Adipose tissue (tissue), 3 donors: ENCODE results near the gene THADA. TPM values are rescaled to one million over a fixed set of nuclear protein-coding genes. Genes with fewer than 3 reads are reported as not detected.

Experiments
- H3K27ac ChIP-seq: one replicate; pipeline ENCODE4 v1.5.1; 2013; ENCODE audit warnings: low read depth, low read length
- WGBS, 3 donors: extraction: QIAGEN DNeasy Blood & Tissue Kit; methylation state at CpG; one replicate each; pipeline ENCODE4 v1.1.7; 2013; 5-methylcytosine and 5-hydroxymethylcytosine counted together
- polyA plus RNA-seq, 3 donors: library from polyadenylated mRNA; stranded (reverse); fragments of 200-250 nt; gene quantifications; one replicate each; pipeline ENCODE4 v1.2.3, GENCODE V29; 2013
- donor health status: healthy with polysubstance abuse.
- donor health status: Bipolar disorder and iron deficiency.
- donor health status: healthy.

THADA gene
- polyA plus RNA-seq, 3 donors: 8.6 to 15.5 (median 9.3) TPM

- no peak overlapping the region for H3K27ac ChIP-seq
- WGBS, 3 donors: 75 to 87% (median 80%) methylated on average over 2 of the region's 2 CpGs
Observed at GRCh38 chr2:43358410-43359201, 237.2 kb downstream of the THADA start.

DNA sequence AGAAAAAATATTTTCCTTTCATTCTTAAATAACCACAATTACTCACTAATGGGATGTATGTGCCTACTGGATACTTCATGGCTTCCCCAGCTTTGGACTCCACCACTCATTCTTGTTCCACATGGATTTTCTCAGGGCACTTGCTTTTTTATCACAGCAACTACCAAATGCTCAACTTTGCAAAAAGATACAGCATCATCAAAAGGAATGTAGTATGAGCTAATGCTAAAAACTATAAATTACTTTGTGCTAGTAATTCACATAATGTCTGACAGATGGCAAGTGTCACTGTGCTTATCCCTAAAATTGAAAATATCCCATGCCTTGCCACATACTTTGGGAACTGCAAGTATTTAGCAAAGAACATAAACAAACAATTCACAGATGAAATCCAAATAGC, 239.1 kb downstream of the THADA start:
- no peak overlapping the region for H3K27ac ChIP-seq

DNA sequence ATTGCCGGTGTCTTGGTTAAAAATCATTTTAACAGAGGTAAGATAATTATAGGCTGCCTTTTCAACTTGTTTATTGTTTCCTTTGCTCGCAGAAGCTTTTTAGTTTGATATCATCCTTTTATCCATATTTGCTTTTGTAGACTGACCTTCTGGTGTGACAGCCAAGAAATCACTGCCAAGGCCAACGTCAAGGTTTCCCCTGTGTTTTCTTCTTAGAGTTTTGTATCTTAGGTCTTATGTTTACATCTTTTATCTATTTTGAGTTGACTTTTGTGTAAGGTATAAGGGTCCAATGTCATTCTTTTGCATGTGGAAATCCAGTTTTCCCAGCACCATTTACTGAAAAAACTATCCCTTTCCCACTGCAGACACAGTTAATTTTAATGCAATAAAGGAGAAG, 240.4 kb downstream of the THADA start:
- 29 to 82% (median 78%) methylated on average over 3 of the region's 3 CpGs for whole genome bisulfite sequencing, 3 donors
- H3K27ac ChIP-seq: no peak overlapping the region

DNA sequence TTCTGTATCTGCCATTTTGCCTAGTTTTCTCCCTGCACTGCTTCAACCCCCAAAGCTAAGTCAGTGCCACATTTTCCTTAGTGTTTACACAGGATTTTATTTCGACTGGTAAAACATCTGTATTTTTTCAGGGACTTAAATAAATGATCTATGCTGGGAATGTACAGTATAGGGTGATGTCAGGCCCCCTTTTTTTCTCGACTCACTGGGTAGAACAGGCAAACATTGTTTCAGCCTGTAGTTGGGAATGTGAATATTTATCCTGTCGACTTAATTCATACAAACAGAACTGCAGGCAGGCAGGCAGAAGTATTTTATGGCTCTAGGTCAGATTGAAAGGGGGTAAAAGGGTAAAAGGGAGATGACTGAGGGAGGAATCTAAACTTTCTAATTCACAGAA, 245.9 kb downstream of the THADA start:
- WGBS, 3 donors: 47 to 62% (median 54%) methylated on average over 3 of the region's 3 CpGs
- no peak overlapping the region for H3K27ac ChIP-seq

- H3K27ac ChIP-seq: peak overlapping the region; percentile 49
- WGBS, 3 donors: 34 to 75% (median 47%) methylated on average over 1 of the region's 1 CpG
Observed at GRCh38 chr2:43348908-43349661, 246.8 kb downstream of the THADA start.

DNA sequence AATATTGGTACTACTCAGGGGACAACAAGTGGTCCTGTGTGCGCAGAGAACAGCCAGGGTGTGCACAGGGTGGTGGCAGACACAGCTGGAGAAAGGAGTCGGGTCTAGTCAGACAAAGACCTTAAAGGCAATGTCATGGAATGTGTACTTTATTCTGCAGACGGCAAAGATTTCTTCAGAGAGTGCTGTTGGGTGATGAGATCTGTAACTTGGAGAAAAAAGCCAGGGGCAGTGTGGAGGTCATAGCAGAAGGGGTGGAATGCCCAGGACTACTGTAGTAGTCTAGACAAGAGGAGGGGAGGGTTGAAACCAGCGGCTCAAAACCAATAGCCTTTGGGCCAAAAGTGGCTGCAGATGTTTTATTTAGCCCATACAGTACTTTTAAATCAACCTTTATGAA, 248.1 kb downstream of the THADA start:
- no peak overlapping the region for H3K27ac ChIP-seq
- WGBS, 3 donors: 80 to 90% (median 86%) methylated on average over 4 of the region's 4 CpGs

GRCh38 chr2:43346602-43347567, 249.0 kb downstream of the THADA start:
- H3K27ac ChIP-seq: no peak overlapping the region
- WGBS, 3 donors: 80 to 91% (median 90%) methylated on average over 13 of the region's 13 CpGs

DNA sequence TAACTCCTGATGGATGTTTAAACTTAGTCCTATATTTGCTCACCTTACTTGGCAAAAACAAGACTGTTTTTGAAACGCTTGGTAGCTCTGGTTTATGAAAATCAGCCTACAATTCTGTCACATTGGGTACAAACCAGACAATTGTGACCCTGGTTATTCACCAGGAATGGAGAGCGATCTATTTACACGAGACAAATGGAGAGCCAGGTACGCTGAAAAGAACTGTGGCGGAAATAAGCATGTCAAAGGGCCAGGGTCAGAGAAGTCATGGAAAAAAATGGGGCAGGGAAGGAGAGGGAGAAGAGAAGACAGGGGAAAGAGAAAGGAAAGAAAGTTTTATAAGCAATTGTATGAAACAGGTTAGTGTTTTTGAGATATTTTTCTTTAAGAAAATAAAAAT, 250.0 kb downstream of the THADA start:
- H3K27ac ChIP-seq: no peak overlapping the region
- WGBS, 3 donors: 71 to 94% (median 91%) methylated on average over 5 of the region's 5 CpGs

GRCh38 chr2:43345391-43345813, 250.4 kb downstream of the THADA start:
- 40 to 56% (median 42%) methylated on average over 5 of the region's 5 CpGs for WGBS, 3 donors
- H3K27ac ChIP-seq: no peak overlapping the region

DNA sequence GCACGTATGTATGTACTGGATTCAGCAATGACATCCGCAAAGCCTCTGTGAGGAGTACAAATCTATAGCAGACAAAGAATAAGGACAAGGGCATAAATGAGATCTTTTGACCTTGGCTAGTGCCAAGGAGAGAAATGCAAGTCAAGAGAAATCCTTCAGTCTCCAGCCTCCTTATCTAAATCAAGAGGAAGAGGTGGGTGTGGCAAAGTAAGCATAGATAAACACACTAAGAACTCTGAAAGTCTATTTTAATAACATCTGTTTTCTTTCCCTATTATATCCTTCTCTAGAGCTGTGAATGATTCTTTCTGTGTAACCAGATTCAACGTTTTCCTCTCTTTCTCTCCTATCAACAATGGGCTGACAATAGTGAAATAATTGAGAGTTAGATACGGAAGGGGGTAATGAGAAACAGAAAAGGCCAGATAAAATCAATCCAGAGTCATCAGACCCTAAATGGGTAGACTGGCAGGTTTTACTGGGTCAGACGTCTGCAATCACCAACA, 250.9 kb downstream of the THADA start:
- H3K27ac ChIP-seq: no peak overlapping the region
- WGBS, 3 donors: 32 to 62% (median 49%) methylated on average over 5 of the region's 5 CpGs

DNA sequence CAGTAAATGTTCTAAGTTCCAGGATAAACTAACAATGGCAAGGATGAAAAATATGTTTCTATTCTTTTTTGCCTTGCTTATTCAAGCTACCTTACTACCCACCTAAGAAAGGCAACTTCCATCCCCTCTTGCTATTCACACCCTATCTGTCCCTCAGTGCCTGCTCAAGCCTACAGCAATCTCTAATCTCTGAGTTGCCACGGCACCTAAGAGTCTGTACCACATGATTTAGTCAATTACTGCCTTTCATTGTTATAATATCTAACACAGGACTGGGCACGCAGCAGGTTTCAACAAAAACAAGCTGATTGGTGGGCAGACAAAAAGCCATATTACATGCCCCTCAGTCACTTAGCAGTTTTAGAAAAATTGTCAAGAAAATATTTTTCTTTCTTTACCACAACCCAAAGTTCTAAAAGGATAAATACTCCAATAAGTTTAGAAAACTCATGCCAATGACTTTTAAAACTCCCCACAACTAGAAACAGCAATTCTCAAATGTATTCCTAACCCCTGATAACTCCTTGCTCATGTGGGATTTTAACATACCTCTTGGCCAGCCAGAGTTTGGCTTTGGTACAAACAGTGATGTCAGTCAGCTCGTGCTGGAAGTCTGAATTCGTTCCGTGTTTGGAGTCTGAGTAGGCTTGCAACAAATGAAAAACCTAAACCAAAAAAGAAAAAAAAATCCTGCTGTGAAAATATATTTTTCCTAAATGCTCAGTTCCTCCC, 252.1 kb downstream of the THADA start:
- no peak overlapping the region for H3K27ac ChIP-seq
- WGBS, 3 donors: 29 to 47% (median 36%) methylated on average over 5 of the region's 5 CpGs

DNA sequence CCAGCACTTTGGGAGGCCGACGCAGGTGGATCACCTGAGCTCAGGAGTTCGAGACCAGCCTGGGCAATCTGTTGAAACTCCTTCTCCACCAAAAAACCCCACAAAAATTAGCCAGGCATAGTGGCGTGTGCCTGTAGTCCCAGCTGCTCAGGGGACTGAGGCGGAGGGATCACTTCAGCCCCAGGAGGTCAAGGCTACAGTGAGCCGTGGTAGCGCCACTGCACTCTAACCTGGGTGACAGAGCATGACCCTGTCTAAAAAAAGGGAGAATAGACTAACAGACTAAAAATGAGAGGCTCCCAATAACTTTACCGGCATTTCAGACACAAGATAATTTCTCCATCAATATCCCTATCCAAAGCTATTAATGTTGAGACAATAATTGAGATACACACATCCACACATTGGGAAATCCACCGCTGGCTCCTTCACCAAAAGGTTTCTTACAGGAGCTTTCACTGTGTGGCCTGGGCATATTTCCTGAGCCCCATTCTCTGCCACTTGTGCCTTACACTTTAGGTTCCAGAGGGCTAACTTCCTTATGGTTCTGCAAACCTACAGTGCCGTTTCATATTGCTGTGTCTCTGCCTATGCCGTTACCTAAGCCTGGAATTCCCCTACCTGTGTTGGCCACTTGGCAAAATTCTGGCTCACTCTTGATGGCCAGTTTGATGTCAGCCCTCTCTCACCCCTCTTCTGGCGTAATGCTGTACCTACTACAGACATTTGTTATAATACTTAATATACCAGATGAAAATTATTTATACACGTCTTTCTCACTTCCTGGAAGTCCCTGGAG, 253.7 kb downstream of the THADA start:
- WGBS, 3 donors: 89 to 94% (median 92%) methylated on average over 13 of the region's 13 CpGs
- H3K27ac ChIP-seq: no peak overlapping the region

DNA sequence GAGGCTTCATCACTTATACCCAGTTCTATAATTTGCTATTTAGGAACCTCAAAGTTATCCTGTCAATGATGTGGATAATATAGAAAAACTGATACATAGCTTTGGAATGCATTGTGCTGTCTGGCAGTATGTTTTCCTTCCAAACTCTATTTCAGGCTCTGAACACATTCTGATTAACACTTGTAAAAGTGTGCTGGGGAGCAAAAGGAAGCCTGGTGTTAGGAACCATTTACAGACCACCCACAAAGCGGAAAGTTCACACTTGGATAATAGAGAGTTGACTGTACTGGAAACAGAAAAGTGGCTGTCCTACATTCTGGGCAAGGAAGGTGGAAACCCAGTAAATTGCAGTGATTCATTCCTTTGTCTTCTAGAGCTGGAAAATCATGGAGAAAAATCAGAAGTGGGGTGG, 254.9 kb downstream of the THADA start:
- 85 to 96% (median 90%) methylated on average over 1 of the region's 1 CpG for WGBS, 3 donors
- H3K27ac ChIP-seq: no peak overlapping the region

DNA sequence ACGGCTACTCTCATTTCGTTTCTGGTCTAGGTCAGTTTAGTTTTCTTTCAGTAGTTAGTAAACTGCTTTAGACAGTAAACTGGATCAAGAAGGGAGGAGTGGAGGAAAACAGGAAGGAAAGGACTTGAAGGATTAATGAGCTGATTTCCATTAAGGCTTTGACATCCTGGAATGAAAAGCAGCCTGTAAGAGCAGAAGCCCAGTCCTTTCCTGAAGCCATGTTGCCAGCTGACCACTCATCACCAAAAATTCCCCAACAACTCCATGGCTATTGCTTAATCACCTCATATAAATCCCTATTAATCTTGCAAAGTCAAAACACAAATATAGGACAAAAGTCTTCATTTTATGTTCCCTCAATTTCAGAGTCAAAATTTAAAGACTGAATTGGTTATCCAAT, 255.8 kb downstream of the THADA start:
- H3K27ac ChIP-seq: no peak overlapping the region
- WGBS, 3 donors: 81 to 93% (median 83%) methylated on average over 2 of the region's 2 CpGs

- 4 to 45% (median 11%) methylated on average over 2 of the region's 2 CpGs for WGBS, 3 donors
- no peak overlapping the region for H3K27ac ChIP-seq
Observed at GRCh38 chr2:43333656-43334144, 262.1 kb downstream of the THADA start.

GRCh38 chr2:43333101-43333655, 262.7 kb downstream of the THADA start:
- 14 to 68% (median 15%) methylated on average over 6 of the region's 6 CpGs for WGBS, 3 donors
- H3K27ac ChIP-seq: no peak overlapping the region

GRCh38 chr2:43332653-43333052, 263.2 kb downstream of the THADA start:
- no peak overlapping the region for H3K27ac ChIP-seq
- WGBS, 3 donors: 41 to 72% (median 42%) methylated on average over 5 of the region's 5 CpGs
